OCI-LY7 (cell line): ENCODE data around the gene STPG1. TPM values are rescaled to one million over a fixed set of nuclear protein-coding genes. Genes with fewer than 3 reads are reported as not detected.

Experiments
- BruUV-seq: library from RNA; stranded (reverse); fragments of 400-500 nt; replicated peaks from 2 replicates; lab custom pipeline; 2021; lab: Mats Ljungman, UMichigan
- CTCF ChIA-PET: fragments of 300-600 bp; sonication (Branson Sonifier 250); formaldehyde crosslinking; loops from one replicate; lab custom pipeline; 2022; ENCODE audit warnings: antibody characterized with exemption; ENCODE audit not compliant: unreplicated experiment; lab: Charles Lee
- POLR2A ChIA-PET: fragments of 300-600 bp; sonication (Branson Sonifier 250); formaldehyde crosslinking; loops from one replicate; lab custom pipeline; 2022; ENCODE audit warnings: antibody characterized with exemption; lab: Charles Lee
- DNase-seq: peaks from one replicate; pipeline ENCODE4 v3.0.0-alpha.2; 2015; ENCODE audit warnings: low spot score
- H2AFZ ChIP-seq: fragments of 200-600 bp; sonication (generic), shearing (Covaris generic); 2 replicates; pipeline ENCODE4 v1.6.1; 2014; ENCODE audit warnings: mild to moderate bottlenecking, antibody characterized with exemption, low read length, moderate library complexity
- H3K27ac ChIP-seq: fragments of 200-600 bp; sonication (generic); 2 replicates; pipeline ENCODE4 v1.5.1; 2014; ENCODE audit warnings: mixed run types, low read depth, mild to moderate bottlenecking, moderate library complexity, low read length, inconsistent platforms; ENCODE audit not compliant: poor library complexity, severe bottlenecking
- H3K36me3 ChIP-seq: fragments of 200-600 bp; sonication (generic); 2 replicates; pipeline ENCODE4 v1.6.1; 2014; ENCODE audit warnings: mild to moderate bottlenecking, antibody characterized with exemption, low read length, moderate library complexity, mixed read lengths; ENCODE audit not compliant: insufficient read depth
- H3K4me1 ChIP-seq: fragments of 200-600 bp; sonication (generic); 2 replicates; pipeline ENCODE4 v1.5.1; 2014; ENCODE audit warnings: mild to moderate bottlenecking, low read length; ENCODE audit not compliant: insufficient read depth, poor library complexity, severe bottlenecking
- H3K4me2 ChIP-seq: fragments of 200-600 bp; sonication (generic); 2 replicates; pipeline ENCODE4 v1.6.1; 2014; ENCODE audit warnings: mild to moderate bottlenecking, low read length
- H3K4me3 ChIP-seq: fragments of 200-600 bp; sonication (generic); 2 replicates; pipeline ENCODE4 v1.5.1; 2014; ENCODE audit warnings: mild to moderate bottlenecking, low read depth, low read length; ENCODE audit not compliant: poor library complexity, severe bottlenecking
- H3K79me2 ChIP-seq: fragments of 200-600 bp; sonication (generic); 2 replicates; pipeline ENCODE4 v1.6.1; 2016; ENCODE audit warnings: low read depth, mild to moderate bottlenecking, low read length, moderate library complexity, mixed read lengths; ENCODE audit not compliant: insufficient read depth
- H3K9me2 ChIP-seq: fragments of 200-600 bp; sonication (generic); 2 replicates; pipeline ENCODE4 v1.6.1; 2016; ENCODE audit warnings: mild to moderate bottlenecking, low read length, mixed read lengths; ENCODE audit not compliant: insufficient read depth
- H3K9me3 ChIP-seq: fragments of 200-600 bp; sonication (generic); 2 replicates; pipeline ENCODE4 v1.6.1; 2014; ENCODE audit warnings: mild to moderate bottlenecking, mixed run types, low read length, mixed read lengths
- H4K20me1 ChIP-seq: fragments of 200-600 bp; sonication (generic); 2 replicates; pipeline ENCODE4 v1.6.1; 2014; ENCODE audit warnings: mild to moderate bottlenecking, antibody characterized with exemption, low read length, moderate library complexity, mixed read lengths; ENCODE audit not compliant: insufficient read depth
- CTCF ChIP-seq: fragments of 200-600 bp; sonication (generic); conservative IDR thresholded peaks from 2 replicates; pipeline ENCODE4 v1.5.1; 2014; ENCODE audit warnings: mild to moderate bottlenecking, antibody characterized with exemption, low read length, moderate library complexity, mixed read lengths
- EZH2phosphoT487 ChIP-seq: fragments of 200-600 bp; sonication (generic); IDR thresholded peaks from 2 replicates; pipeline ENCODE4 v1.6.1; 2018; ENCODE audit warnings: low read depth, borderline replicate concordance, mild to moderate bottlenecking, mixed run types, antibody characterized with exemption, low read length, moderate library complexity, mixed read lengths
- intact Hi-C: fragments of 100-400 bp; cut with micrococcal nuclease; formaldehyde crosslinking; loops from one replicate; pipeline ENCODE4 v1.10.0; 2022; ENCODE audit not compliant: unreplicated experiment
- total RNA-seq, 2 experiments: library from RNA; depleted of rRNA in 1 of 2; stranded (reverse); fragments of >200 nt in 1 of 2; shearing (Covaris generic) in 1 of 2; gene quantifications; 2 replicates each; pipeline ENCODE4 v1.2.3, GENCODE V29; 2014 to 2022

STPG1 gene
- total RNA-seq, 2 experiments from 2014 or later = 5.1 to 9.6 TPM

GRCh38 chr1:24437631-24438396 lies 24.2 kb upstream of the STPG1 start:
- ChIA-PET POLR2A (no interaction called here), CTCF (no interaction called here)
- H3K9me2 ChIP-seq = no peaks in the 10 kb centered on the region
- intact Hi-C loops = no loop called here
- no peaks in the 10 kb centered on the region for H3K4me1 ChIP-seq
- TF ChIP-seq CTCF = no peak
- no peak for TF ChIP-seq EZH2phosphoT487
- no peaks in the 10 kb centered on the region for H3K36me3 ChIP-seq
- no peak overlapping the region for H3K4me3 ChIP-seq
- H3K9me3 ChIP-seq = no peaks in the 10 kb centered on the region
- no peak overlapping the region for H3K27ac ChIP-seq
- no peak for DNase-seq
- H2AFZ ChIP-seq = no peak overlapping the region
- no peaks in the 10 kb centered on the region for H4K20me1 ChIP-seq
- no TSS peak for BruUV-seq
- no peak overlapping the region for H3K4me2 ChIP-seq
- no peaks in the 10 kb centered on the region for H3K79me2 ChIP-seq

- no peaks in the 10 kb centered on the region for H3K36me3 ChIP-seq
- no TSS peak for BruUV-seq
- no peaks in the 10 kb centered on the region for H3K9me2 ChIP-seq
- no peak overlapping the region for H2AFZ ChIP-seq
- intact Hi-C loops = no loop called here
- ChIA-PET CTCF (interaction anchor here (1.0 kb wide), 1 partner anchor 21 kb away, joined by 3 read pairs; no protein-coding TSS in a partner anchor), POLR2A (interaction anchor here (0.7 to 1.1 kb wide), 2 partner anchors 12 to 158 kb away, joined by 3 read pairs; no protein-coding TSS in a partner anchor)
- no peaks in the 10 kb centered on the region for H3K4me1 ChIP-seq
- DNase-seq = no peak
- no peak overlapping the region for H3K4me3 ChIP-seq
- H4K20me1 ChIP-seq = no peaks in the 10 kb centered on the region
- no peak overlapping the region for H3K27ac ChIP-seq
- no peaks in the 10 kb centered on the region for H3K9me3 ChIP-seq
- TF ChIP-seq EZH2phosphoT487 (no peak), CTCF (no peak)
- no peaks in the 10 kb centered on the region for H3K79me2 ChIP-seq
- H3K4me2 ChIP-seq = no peak overlapping the region
Observed at GRCh38 chr1:24435782-24436365, 22.3 kb upstream of the STPG1 start.

- CTCF ChIA-PET = no interaction called here
- no peak overlapping the region for H2AFZ ChIP-seq
- no peak for DNase-seq
- H4K20me1 ChIP-seq = no peaks in the 10 kb centered on the region
- no peaks in the 10 kb centered on the region for H3K9me3 ChIP-seq
- H3K4me1 ChIP-seq = no peaks in the 10 kb centered on the region
- intact Hi-C loops = no loop called here
- H3K79me2 ChIP-seq = no peaks in the 10 kb centered on the region
- POLR2A ChIA-PET = no interaction called here
- H3K9me2 ChIP-seq = no peaks in the 10 kb centered on the region
- BruUV-seq = no TSS peak
- no peak overlapping the region for H3K4me3 ChIP-seq
- no peak overlapping the region for H3K27ac ChIP-seq
- no peak for TF ChIP-seq CTCF
- TF ChIP-seq EZH2phosphoT487 = no peak
- 0 out of 2 replicates have a peak, but pooled peaks cover 5% of the 10 kb centered on the region for H3K36me3 ChIP-seq
- H3K4me2 ChIP-seq = no peak overlapping the region
Observed at GRCh38 chr1:24427545-24427862, 13.9 kb upstream of the STPG1 start.
